AG09309 (cell line): ENCODE data around the gene PLXNA1.

Source experiments
- DNase-seq: peaks from one replicate; pipeline ENCODE4 v3.0.0-alpha.2; 2010; ENCODE audit warnings: low read depth
- H3K4me3 ChIP-seq: 2 replicates; pipeline ENCODE4 v1.5.1; 2011; ENCODE audit warnings: mild to moderate bottlenecking, low read depth, low read length, moderate library complexity; ENCODE audit not compliant: control insufficient read depth
- TF ChIP-seq, protein P1 (sequence below): IDR thresholded peaks from 2 replicates; pipeline ENCODE4 v1.5.1; 2011; ENCODE audit warnings: mild to moderate bottlenecking, low read depth, low read length, inconsistent platforms; ENCODE audit not compliant: insufficient read depth, control insufficient read depth; ENCODE audit errors: missing control alignments

Gene PLXNA1

DNA sequence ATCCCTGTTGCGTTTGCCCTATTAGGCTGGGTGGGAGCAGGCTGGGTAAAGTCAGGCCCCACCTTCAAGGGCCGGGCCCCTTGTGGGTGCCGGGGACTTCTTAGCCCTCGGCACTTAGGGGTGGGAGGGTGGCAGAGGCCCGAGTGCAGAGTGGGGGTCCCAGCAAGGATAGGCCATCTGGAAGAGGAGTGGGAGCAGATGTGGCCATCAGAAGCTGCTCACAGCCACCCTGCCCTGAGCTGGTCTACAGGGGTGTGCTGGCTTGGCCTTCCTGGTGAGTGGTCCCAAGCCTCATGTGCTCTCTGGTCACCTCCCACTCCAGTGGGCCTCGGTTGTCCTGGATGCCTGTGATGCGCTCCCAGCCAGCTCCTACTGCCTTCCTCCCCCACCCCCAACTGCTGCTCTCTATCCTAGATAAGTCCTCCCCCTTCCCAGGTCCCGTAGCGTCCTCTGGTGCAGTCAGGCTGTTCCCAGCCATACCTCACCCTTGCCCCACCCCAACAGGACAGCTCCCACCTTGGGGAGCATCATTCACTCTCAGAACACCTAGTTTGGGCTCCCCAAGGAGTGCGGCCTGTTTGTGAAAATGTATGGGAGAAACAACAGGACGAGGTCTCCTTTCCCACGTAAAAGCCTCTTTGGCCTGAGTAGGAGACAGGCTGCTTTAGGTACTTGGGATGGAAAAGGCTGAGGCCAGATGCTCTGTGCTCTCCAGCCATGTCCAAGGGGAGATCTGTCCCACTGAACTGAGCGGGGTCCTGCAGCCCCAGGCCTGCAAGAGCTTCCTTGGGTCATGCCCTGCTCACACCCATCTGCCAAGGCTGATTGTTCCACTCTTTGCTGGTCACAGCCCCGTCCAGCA is 24.9 kb upstream of the PLXNA1 start:
- H3K4me3 ChIP-seq, result no peak overlapping the region
- TF ChIP-seq, protein P1, sequence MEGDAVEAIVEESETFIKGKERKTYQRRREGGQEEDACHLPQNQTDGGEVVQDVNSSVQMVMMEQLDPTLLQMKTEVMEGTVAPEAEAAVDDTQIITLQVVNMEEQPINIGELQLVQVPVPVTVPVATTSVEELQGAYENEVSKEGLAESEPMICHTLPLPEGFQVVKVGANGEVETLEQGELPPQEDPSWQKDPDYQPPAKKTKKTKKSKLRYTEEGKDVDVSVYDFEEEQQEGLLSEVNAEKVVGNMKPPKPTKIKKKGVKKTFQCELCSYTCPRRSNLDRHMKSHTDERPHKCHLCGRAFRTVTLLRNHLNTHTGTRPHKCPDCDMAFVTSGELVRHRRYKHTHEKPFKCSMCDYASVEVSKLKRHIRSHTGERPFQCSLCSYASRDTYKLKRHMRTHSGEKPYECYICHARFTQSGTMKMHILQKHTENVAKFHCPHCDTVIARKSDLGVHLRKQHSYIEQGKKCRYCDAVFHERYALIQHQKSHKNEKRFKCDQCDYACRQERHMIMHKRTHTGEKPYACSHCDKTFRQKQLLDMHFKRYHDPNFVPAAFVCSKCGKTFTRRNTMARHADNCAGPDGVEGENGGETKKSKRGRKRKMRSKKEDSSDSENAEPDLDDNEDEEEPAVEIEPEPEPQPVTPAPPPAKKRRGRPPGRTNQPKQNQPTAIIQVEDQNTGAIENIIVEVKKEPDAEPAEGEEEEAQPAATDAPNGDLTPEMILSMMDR, result no peak

DNA sequence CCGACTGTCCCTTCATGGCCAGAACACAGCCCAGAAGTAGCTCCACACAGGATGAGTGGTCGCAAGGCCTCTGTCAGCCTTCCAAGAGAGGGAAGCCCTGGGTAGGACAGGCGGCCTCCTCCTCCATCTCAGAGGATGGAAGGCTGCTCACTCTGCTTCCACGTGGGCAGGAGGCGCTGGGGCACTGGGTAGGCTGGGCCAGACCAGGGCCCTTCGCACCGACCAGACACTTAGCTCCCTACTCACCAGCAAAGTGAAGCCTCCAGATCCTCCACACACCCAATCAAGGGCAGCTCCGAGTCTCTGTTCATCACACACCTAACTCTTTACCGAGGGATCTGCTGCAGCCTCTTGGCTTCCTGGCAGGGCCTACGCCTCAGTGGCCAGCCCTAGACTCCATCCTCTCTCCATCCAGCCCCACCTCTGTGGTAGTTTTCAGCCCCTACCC is 24.3 kb upstream of the PLXNA1 start:
- TF ChIP-seq, protein P1, result no peak
- H3K4me3 ChIP-seq, result no peak overlapping the region
- no peak for DNase-seq

More for the DNA sequence above, 24.9 kb upstream of the PLXNA1 start:
- no peak for DNase-seq

DNA sequence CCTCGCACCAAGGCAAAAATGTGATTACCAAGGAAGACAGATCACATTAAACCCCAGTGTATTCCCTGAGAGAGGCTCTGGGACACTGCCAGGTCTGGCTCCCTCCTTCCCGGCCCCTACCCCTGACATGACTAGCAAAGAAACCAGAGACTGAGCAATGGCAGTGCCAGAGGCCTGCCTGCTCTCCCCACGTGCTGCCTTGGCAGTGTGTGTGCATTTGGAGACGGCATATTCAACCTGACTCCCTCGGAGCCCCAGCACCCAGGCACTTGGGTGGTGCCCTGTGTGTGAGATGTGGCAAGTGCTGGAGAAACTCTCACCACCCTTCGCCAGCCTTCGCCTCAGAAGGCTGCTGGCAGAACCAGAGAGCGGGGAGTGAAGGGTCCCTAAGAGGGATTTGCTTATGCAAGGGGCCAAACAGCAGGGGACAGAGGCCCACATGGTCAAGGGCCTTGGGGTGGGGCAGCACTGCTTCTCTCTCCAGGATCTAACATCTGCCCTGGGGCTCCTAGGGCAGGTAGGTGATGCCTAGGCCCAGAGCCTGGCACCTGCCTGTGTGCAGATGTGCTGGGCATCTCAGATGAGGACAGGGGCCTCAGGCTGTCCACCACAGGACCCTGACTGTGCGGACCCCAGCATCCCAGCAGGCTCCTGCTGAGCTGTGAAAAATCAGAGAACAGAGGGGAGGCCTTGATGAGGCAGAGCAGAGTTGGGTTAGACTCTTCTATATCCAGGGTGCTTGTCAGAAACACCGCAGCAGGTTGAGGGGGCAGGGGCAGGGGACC is 23.6 kb upstream of the PLXNA1 start:
- no peak overlapping the region for H3K4me3 ChIP-seq
- TF ChIP-seq, protein P1, result no peak
- DNase-seq, result no peak

DNA sequence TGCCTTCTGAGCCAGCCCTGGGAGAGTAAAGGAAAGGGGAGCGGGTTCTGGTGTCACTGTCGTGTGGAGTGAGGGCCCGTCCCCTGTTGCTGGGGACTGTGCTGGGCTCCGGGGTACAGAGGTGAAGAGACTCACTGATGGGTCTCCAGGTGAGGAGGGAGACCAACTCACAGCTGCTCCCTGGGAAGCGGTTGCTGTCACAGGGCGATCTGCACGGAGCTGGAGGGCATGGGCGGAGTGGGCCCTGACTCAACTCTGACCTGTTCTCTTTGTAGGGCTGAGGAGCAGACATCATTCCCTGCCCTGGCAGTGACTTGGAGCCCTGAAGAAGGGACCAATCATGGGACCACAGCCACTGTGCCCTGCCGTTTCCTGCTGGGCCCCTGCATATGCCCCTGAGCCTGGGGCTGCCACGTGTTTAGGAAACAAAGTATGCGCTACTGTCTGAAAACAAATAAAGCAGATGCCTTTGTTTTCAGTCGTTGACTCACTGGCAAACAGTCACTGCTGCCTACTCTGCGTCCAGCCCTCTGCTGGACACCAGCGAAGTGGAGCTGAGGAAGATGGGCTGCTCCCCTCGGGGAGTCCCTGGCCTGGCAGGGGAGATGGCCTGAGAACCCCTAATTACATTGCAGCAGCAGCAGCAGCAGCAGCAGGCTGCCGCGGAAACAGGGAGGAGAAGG is 22.9 kb upstream of the PLXNA1 start:
- no peak overlapping the region for H3K4me3 ChIP-seq
- TF ChIP-seq, protein P1, result peak; percentile 77
- peak; percentile 21 for DNase-seq

DNA sequence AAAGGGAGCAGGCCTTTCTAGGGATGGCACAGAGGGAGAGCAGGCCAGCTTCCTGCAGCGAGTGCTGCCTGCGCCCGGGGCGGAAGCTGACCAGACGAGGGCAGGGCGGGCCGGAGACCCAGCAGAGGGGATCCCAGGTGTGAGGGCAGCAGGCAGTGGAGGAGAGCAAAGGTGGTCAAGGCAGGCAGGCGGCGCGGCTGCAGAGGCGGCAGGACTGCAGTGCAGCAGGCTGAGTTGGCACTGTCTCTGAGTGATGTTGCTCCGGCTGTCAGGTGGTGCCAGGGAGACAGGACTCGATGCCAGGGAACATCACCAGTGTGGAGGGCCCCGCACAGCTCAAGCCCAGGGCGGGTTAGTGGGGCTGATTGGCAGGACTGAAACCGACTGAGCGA is 22.3 kb upstream of the PLXNA1 start:
- no peak overlapping the region for H3K4me3 ChIP-seq
- DNase-seq, result no peak
- TF ChIP-seq, protein P1, result no peak

DNA sequence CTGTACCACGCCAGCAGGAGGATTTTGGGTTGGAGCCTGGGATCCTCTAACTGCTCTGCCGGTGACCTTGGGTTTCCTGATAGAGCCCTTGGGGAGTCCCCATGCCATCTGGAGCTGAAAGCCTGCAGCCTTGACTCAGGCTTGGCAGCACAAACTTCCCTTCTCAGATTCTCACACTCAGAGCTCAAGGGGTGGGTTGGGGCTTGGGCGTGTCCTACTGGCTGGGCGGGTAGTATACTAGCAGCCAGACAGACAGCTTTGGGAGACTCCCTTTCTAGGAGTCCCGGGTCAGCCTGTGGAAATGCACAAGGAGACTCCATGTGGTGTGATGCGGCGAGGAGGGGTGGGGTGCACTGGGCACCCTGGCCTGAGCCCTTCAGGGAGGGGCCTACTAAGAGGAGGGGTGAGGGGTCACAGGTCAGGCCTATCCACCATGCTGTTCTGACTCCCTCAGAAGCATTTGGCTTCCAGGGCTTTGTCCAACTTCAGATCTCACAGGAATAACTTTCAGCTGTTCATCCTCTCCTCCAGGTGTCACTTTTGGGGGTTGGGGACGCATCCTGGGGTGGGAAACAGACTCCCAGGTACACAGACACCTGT is 21.6 kb upstream of the PLXNA1 start:
- TF ChIP-seq, protein P1, result no peak
- no peak overlapping the region for H3K4me3 ChIP-seq
- DNase-seq, result peak; percentile 45
